ENCODE data around the gene TKTL1.
A peak's percentile ranks its signal among the peaks of the same experiment; 100 is the strongest.

The TKTL1 gene

GRCh38 chrX:154378059-154378798 is 82.6 kb downstream of the TKTL1 start:
- TF ChIP-seq EZH2 (IDR thresholded peaks at IDR 0.05; ENCODE audit: borderline replicate concordance, low read depth, low read length, severe bottlenecking) (no peak), CTCF (IDR thresholded peaks at IDR 0.05; ENCODE audit: borderline replicate concordance, extremely low read depth, low read length, poor library complexity, severe bottlenecking) (peak; percentile 24)
- Histone ChIP-seq H3K4me1 (ENCODE audit: insufficient read depth, low read length) (peaks cover 31% of the 10 kb centered on the region), H3K27ac (ENCODE audit: low read length) (peak overlapping the region; percentile 92), H3K4me3 (ENCODE audit: low read depth in 1 of 2, low read length in 2 of 2) (peak overlapping the region; percentile 34 to 58), H3K36me3 (ENCODE audit: insufficient read depth, low read length) (peaks cover 18% of the 10 kb centered on the region; the same call in 1 of the 2 replicates), H3K9ac (ENCODE audit: low read depth, low read length) (peak overlapping the region; percentile 94), H3K4me2 (ENCODE audit: insufficient read depth, low read length) (peak overlapping the region; percentile 86), H2AFZ (ENCODE audit: low read depth, low read length) (peak overlapping the region; percentile 53), H3K9me3 (ENCODE audit: insufficient read depth, low read length, severe bottlenecking) (no peaks in the 10 kb centered on the region), H3K79me2 (ENCODE audit: insufficient read depth, low read length) (peaks cover 22% of the 10 kb centered on the region), H4K20me1 (ENCODE audit: insufficient read depth, low read length) (peaks cover 13% of the 10 kb centered on the region), H3K27me3 (ENCODE audit: insufficient read depth, low read length, poor library complexity) (no peaks in the 10 kb centered on the region)
- ATAC-seq (ENCODE audit: insufficient read depth, low read depth) (peak; percentile 23), DNase-seq (peak; percentile 98)

DNA sequence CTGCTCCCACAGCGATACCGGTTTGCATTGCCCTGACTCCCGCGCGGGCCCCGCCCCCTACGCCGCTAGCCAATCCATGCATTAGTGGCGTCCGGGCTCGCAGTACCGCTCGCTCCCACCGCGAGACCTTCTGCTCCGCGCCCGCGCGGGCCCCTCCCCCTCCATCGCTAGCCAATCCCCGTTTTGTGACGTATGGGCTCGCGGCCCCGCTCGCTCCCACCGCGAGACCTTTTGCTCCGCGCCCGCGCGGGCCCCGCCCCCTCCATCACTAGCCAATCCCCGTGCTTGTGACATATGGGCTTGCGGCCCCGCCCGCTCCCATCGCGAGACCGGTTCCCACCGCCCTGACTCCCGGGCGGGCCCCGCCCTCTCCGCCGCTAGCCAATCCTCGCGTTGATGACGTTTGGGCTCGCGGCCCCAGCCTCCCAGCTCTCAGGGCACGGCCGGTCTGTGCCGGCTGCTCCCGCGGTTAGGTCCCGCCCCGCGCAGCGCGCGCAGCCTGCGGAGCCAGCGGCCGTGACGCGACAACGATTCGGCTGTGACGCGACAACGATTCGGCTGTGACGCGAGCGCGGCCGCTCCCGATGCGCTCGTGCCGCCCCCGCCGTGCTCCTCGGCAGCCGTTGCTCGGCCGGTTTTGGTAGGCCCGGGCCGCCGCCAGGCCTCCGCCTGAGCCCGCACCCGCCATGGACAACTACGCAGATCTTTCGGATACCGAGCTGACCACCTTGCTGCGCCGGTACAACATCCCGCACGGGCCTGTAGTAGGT is 83.4 kb downstream of the TKTL1 start, which contains the start of gene EMD:
EMD (plus strand) TSS at position 497 of the 770 bp plus-strand sequence; CDS start at position 687, 190 bp downstream.
- Histone ChIP-seq H3K4me1 (ENCODE audit: insufficient read depth, low read length) (peaks cover 25% of the 10 kb centered on the region), H3K9ac (ENCODE audit: low read depth, low read length) (peak within 1 kb of the TSS; percentile 97), H2AFZ (ENCODE audit: low read depth, low read length) (peak within 1 kb of the TSS; percentile 71), H3K27ac (ENCODE audit: low read length) (peak within 1 kb of the TSS; percentile 92), H3K79me2 (ENCODE audit: insufficient read depth, low read length) (peaks cover 22% of the 10 kb centered on the region), H3K4me2 (ENCODE audit: insufficient read depth, low read length) (peak within 1 kb of the TSS; percentile 93), H3K27me3 (ENCODE audit: insufficient read depth, low read length, poor library complexity) (no peaks in the 10 kb centered on the region), H3K9me3 (ENCODE audit: insufficient read depth, low read length, severe bottlenecking) (no peaks in the 10 kb centered on the region), H3K4me3 (ENCODE audit: low read depth in 1 of 2, low read length in 2 of 2) (peak within 1 kb of the TSS; percentile 80 to 91), H4K20me1 (ENCODE audit: insufficient read depth, low read length) (peaks cover 13% of the 10 kb centered on the region), H3K36me3 (ENCODE audit: insufficient read depth, low read length) (peaks cover 18% of the 10 kb centered on the region; the same call in 1 of the 2 replicates)
- ATAC-seq (ENCODE audit: insufficient read depth, low read depth) (peak; percentile 86), DNase-seq (peak; percentile 97)
- no peak for TF ChIP-seq EZH2 (IDR thresholded peaks at IDR 0.05; ENCODE audit: borderline replicate concordance, low read depth, low read length, severe bottlenecking)

GRCh38 chrX:154379569-154379951 is 84.0 kb downstream of the TKTL1 start:
- Histone ChIP-seq H2AFZ (ENCODE audit: low read depth, low read length) (peak overlapping the region; percentile 71), H3K79me2 (ENCODE audit: insufficient read depth, low read length) (peaks cover 22% of the 10 kb centered on the region), H3K36me3 (ENCODE audit: insufficient read depth, low read length) (peaks cover 18% of the 10 kb centered on the region; the same call in 1 of the 2 replicates), H3K9me3 (ENCODE audit: insufficient read depth, low read length, severe bottlenecking) (no peaks in the 10 kb centered on the region), H3K4me2 (ENCODE audit: insufficient read depth, low read length) (peak overlapping the region; percentile 93), H4K20me1 (ENCODE audit: insufficient read depth, low read length) (peaks cover 13% of the 10 kb centered on the region), H3K9ac (ENCODE audit: low read depth, low read length) (peak overlapping the region; percentile 97), H3K4me3 (ENCODE audit: low read depth in 1 of 2, low read length in 2 of 2) (peak overlapping the region; percentile 80 to 91), H3K27ac (ENCODE audit: low read length) (peak overlapping the region; percentile 92), H3K27me3 (ENCODE audit: insufficient read depth, low read length, poor library complexity) (no peaks in the 10 kb centered on the region), H3K4me1 (ENCODE audit: insufficient read depth, low read length) (peaks cover 25% of the 10 kb centered on the region)
- ATAC-seq (ENCODE audit: insufficient read depth, low read depth) (no peak), DNase-seq (peak; percentile 26)
- TF ChIP-seq CTCF (IDR thresholded peaks at IDR 0.05; ENCODE audit: borderline replicate concordance, extremely low read depth, low read length, poor library complexity, severe bottlenecking) = no peak
- no peak for TF ChIP-seq EZH2 (IDR thresholded peaks at IDR 0.05; ENCODE audit: borderline replicate concordance, low read depth, low read length, severe bottlenecking)

Data from DND-41 (cell line).